HepG2 (cell line): Measurements from ENCODE around the gene CLCN2. TPM values are rescaled to one million over a fixed set of nuclear protein-coding genes. Genes with fewer than 3 reads are reported as not detected.
A peak's percentile ranks its signal among the peaks of the same experiment; 100 is the strongest.

Experiments
- ATF7 ChIP-seq, 2 experiments: fragments of 450-650 bp in 1 of 2; sonication (generic) in 1 of 2; formaldehyde crosslinking in 1 of 2; IDR thresholded peaks; 2 replicates each; pipeline versions ENCODE4 v1.4.0 to v1.6.1; 2016 to 2020; ENCODE audit warnings: antibody characterized with exemption in 1 of 2, mild to moderate bottlenecking in 1 of 2, missing genetic modification reagents in 1 of 2
- BRCA1 ChIP-seq: sonication (generic); formaldehyde crosslinking; IDR thresholded peaks from 2 replicates; pipeline ENCODE4 v1.4.0; 2020; ENCODE audit warnings: missing genetic modification reagents
- DR1 ChIP-seq: sonication (generic); formaldehyde crosslinking; IDR thresholded peaks from 2 replicates; pipeline ENCODE4 v1.8.0; 2021; ENCODE audit warnings: mild to moderate bottlenecking, missing genetic modification reagents, inconsistent platforms
- ELF1 ChIP-seq: sonication (generic); formaldehyde crosslinking; IDR thresholded peaks from 2 replicates; pipeline ENCODE4 v1.4.0; 2020; ENCODE audit warnings: missing genetic modification reagents
- ISX ChIP-seq: sonication (generic); formaldehyde crosslinking; conservative IDR thresholded peaks from 2 replicates; pipeline ENCODE4 v1.5.0; 2020; ENCODE audit warnings: missing genetic modification reagents
- MEF2D ChIP-seq: sonication (generic); formaldehyde crosslinking; IDR thresholded peaks from 2 replicates; pipeline ENCODE4 v1.5.1; 2020; ENCODE audit warnings: mild to moderate bottlenecking, missing genetic modification reagents
- NFIC ChIP-seq: IDR thresholded peaks from 2 replicates; pipeline ENCODE4 v1.6.1; 2012; ENCODE audit warnings: mild to moderate bottlenecking, low read length, inconsistent platforms
- PLRG1 ChIP-seq: fragments of 450-650 bp; conservative IDR thresholded peaks from 2 replicates; pipeline ENCODE4 v1.6.1; 2016
- RBAK ChIP-seq: sonication (generic); formaldehyde crosslinking; IDR thresholded peaks from 2 replicates; pipeline ENCODE4 v1.5.1; 2020; ENCODE audit warnings: mild to moderate bottlenecking, missing genetic modification reagents
- SMARCE1 ChIP-seq: fragments of 450-650 bp; IDR thresholded peaks from 2 replicates; pipeline ENCODE4 v1.6.1; 2017; ENCODE audit warnings: borderline replicate concordance
- YY1 ChIP-seq: IDR thresholded peaks from 2 replicates; pipeline ENCODE4 v1.6.1; 2011; ENCODE audit warnings: low read length, low read depth, moderate library complexity, mild to moderate bottlenecking; ENCODE audit not compliant: insufficient read depth, insufficient replicate concordance
- ZNF282 ChIP-seq: fragments of 450-650 bp; IDR thresholded peaks from 2 replicates; pipeline ENCODE4 v1.6.1; 2018; ENCODE audit not compliant: partially characterized antibody
- ZNF616 ChIP-seq: sonication (generic); formaldehyde crosslinking; IDR thresholded peaks from 2 replicates; pipeline ENCODE4 v1.5.0; 2020; ENCODE audit warnings: low read depth, mild to moderate bottlenecking, missing genetic modification reagents
- ZNF7 ChIP-seq: IDR thresholded peaks from 2 replicates; pipeline ENCODE4 v1.6.1; 2016; ENCODE audit warnings: missing biosample characterization, missing genetic modification reagents
- ZNF709 ChIP-seq: sonication (generic); formaldehyde crosslinking; IDR thresholded peaks from 2 replicates; pipeline ENCODE4 v1.5.0; 2020; ENCODE audit warnings: mild to moderate bottlenecking, missing genetic modification reagents
- ZNF777 ChIP-seq: sonication (generic); formaldehyde crosslinking; IDR thresholded peaks from 2 replicates; pipeline ENCODE4 v1.4.0; 2020; ENCODE audit warnings: missing genetic modification reagents
- ZSCAN9 ChIP-seq: IDR thresholded peaks from 2 replicates; pipeline ENCODE4 v1.6.1; 2016; ENCODE audit warnings: borderline replicate concordance
- polyA plus RNA-seq, 8 experiments: library from polyadenylated mRNA; depleted of rRNA in 3 of 8; stranded (reverse) in 7 of 8; unstranded in 1 of 8; fragments of >200 nt; fragmentation: Illumina TruSeq in 4 of 8; extraction: Trizol in 4 of 8; gene quantifications; 2 replicates each; pipeline versions ENCODE4 v1.2.1 to v1.2.3, GENCODE V29; 2011 to 2016; ENCODE audit warnings: low read depth in 4 of 8, missing spikeins in 1 of 8, mixed read lengths in 1 of 8; ENCODE audit not compliant: insufficient read depth in 1 of 8
- total RNA-seq, 5 experiments: library from RNA; depleted of rRNA; stranded (reverse); fragments of >200 nt; fragmentation: Illumina TruSeq; extraction: Trizol; gene quantifications; 2 replicates each; pipeline ENCODE4 v1.2.3, GENCODE V29; 2016; ENCODE audit warnings: low read depth in 1 of 5
- TF ChIP-seq, protein P1 (sequence below), 2 experiments: sonication (generic) in 1 of 2; formaldehyde crosslinking in 1 of 2; IDR thresholded peaks; 2 replicates each; pipeline versions ENCODE4 v1.6.1 to v1.9.0; 2014 to 2022; ENCODE audit warnings: antibody characterized with exemption in 1 of 2, borderline replicate concordance in 1 of 2, inconsistent platforms in 1 of 2, low read depth in 1 of 2, missing genetic modification reagents in 1 of 2
- TF ChIP-seq, protein P2 (sequence below): IDR thresholded peaks from 2 replicates; pipeline ENCODE4 v1.6.1; 2016; ENCODE audit warnings: low read depth
- TF ChIP-seq, protein P3 (sequence below): sonication (generic); formaldehyde crosslinking; IDR thresholded peaks from 2 replicates; pipeline ENCODE4 v1.5.1; 2020; ENCODE audit warnings: missing genetic modification reagents, mild to moderate bottlenecking, borderline replicate concordance

The CLCN2 gene
- total and polyA plus RNA-seq, 2 of the 13 experiments (the other 11 are each of a cell fraction or from before 2014, with no cell fraction given) = 11.4 to 13.5 TPM

DNA sequence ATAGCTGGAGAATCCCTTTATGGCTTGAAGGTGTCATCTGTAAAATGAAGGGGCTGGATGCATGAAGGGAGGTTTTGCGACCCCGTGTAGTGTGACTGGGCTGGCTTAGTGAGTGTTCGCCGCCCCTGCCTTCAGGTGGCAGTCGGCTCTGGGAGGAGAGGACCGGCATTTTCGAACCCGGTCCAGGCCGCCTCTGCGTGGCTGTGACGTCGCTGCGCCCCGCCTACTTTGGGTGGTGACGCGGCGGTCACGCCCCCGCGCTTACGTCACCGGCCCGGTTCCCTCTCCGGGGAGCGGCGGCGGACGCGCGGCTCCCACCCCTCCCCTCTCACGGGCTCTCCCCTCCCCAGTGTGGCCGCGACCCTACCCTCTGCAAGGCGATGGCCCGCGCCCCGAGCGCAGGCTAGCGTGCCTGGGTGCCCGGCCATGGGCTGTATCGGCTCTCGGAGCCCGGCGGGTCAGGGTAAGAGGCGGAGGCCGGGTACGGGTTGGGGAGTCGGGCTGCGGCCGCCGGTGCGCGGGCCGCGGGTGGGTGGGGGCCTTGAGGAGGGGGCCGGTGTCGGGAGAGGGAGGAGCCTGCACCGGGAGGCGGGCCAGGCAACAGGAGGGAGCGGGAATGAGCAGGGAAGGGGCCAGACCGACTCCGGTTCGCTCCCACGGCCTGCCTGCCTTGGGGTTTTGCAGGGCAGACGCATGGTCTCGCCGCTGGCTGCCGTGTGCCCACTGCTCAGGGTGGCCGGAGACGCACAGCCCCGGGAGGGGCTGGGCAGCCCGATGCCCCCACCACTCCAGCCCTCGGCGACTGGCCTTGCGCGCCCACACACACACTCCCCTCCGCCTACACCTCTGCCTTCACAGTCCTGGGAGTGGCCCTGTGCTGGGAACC lies 25.5 kb downstream of the CLCN2 start (continued):
- TF ChIP-seq DR1 (CRISPR knock-in tag) = no peak
- TF ChIP-seq, protein P1, sequence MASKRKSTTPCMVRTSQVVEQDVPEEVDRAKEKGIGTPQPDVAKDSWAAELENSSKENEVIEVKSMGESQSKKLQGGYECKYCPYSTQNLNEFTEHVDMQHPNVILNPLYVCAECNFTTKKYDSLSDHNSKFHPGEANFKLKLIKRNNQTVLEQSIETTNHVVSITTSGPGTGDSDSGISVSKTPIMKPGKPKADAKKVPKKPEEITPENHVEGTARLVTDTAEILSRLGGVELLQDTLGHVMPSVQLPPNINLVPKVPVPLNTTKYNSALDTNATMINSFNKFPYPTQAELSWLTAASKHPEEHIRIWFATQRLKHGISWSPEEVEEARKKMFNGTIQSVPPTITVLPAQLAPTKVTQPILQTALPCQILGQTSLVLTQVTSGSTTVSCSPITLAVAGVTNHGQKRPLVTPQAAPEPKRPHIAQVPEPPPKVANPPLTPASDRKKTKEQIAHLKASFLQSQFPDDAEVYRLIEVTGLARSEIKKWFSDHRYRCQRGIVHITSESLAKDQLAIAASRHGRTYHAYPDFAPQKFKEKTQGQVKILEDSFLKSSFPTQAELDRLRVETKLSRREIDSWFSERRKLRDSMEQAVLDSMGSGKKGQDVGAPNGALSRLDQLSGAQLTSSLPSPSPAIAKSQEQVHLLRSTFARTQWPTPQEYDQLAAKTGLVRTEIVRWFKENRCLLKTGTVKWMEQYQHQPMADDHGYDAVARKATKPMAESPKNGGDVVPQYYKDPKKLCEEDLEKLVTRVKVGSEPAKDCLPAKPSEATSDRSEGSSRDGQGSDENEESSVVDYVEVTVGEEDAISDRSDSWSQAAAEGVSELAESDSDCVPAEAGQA (IDR thresholded peaks at IDR 0.05; ENCODE audit: low read depth) = peak; percentile 90
- TF ChIP-seq, protein P1 (CRISPR knock-in tag; IDR thresholded peaks at IDR 0.05; ENCODE audit: borderline replicate concordance) = no peak
- TF ChIP-seq YY1 = no peak
- TF ChIP-seq, protein P2, sequence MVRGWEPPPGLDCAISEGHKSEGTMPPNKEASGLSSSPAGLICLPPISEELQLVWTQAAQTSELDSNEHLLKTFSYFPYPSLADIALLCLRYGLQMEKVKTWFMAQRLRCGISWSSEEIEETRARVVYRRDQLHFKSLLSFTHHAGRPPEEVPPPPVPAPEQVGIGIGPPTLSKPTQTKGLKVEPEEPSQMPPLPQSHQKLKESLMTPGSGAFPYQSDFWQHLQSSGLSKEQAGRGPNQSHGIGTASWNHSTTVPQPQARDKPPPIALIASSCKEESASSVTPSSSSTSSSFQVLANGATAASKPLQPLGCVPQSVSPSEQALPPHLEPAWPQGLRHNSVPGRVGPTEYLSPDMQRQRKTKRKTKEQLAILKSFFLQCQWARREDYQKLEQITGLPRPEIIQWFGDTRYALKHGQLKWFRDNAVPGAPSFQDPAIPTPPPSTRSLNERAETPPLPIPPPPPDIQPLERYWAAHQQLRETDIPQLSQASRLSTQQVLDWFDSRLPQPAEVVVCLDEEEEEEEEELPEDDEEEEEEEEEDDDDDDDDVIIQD (CRISPR knock-in tag) = 0 out of 2 replicates have a peak, but pooled peaks have one; percentile 14
- TF ChIP-seq, protein P3, sequence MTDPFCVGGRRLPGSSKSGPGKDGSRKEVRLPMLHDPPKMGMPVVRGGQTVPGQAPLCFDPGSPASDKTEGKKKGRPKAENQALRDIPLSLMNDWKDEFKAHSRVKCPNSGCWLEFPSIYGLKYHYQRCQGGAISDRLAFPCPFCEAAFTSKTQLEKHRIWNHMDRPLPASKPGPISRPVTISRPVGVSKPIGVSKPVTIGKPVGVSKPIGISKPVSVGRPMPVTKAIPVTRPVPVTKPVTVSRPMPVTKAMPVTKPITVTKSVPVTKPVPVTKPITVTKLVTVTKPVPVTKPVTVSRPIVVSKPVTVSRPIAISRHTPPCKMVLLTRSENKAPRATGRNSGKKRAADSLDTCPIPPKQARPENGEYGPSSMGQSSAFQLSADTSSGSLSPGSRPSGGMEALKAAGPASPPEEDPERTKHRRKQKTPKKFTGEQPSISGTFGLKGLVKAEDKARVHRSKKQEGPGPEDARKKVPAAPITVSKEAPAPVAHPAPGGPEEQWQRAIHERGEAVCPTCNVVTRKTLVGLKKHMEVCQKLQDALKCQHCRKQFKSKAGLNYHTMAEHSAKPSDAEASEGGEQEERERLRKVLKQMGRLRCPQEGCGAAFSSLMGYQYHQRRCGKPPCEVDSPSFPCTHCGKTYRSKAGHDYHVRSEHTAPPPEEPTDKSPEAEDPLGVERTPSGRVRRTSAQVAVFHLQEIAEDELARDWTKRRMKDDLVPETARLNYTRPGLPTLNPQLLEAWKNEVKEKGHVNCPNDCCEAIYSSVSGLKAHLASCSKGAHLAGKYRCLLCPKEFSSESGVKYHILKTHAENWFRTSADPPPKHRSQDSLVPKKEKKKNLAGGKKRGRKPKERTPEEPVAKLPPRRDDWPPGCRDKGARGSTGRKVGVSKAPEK (CRISPR knock-in tag) = no peak
- TF ChIP-seq NFIC = no peak
- TF ChIP-seq ZNF616 (CRISPR knock-in tag) = 0 out of 2 replicates have a peak, but pooled peaks have one; percentile 42
- peak; percentile 76 for TF ChIP-seq ATF7 (IDR thresholded peaks at IDR 0.05)
- peak; percentile 77 for TF ChIP-seq ATF7 (CRISPR knock-in tag; IDR thresholded peaks at IDR 0.05)
- no peak for TF ChIP-seq ZSCAN9 (CRISPR knock-in tag)
- TF ChIP-seq ZNF709 (CRISPR knock-in tag) = no peak
- no peak for TF ChIP-seq ELF1 (CRISPR knock-in tag)
- TF ChIP-seq SMARCE1 = no peak
- TF ChIP-seq BRCA1 (CRISPR knock-in tag) = no peak
- TF ChIP-seq MEF2D = peak; percentile 16; the same call in 1 of the 2 replicates
- TF ChIP-seq RBAK = no peak
- no peak for TF ChIP-seq ISX
- no peak for TF ChIP-seq ZNF777 (CRISPR knock-in tag)
- no peak for TF ChIP-seq ZNF282
- no peak for TF ChIP-seq ZNF7
- no peak for TF ChIP-seq PLRG1
